ENCODE results near the gene POM121L2.
"Not testable (repeated sequence)": the region's sequence is repeated elsewhere in the genome, so short reads cannot be mapped to it uniquely, and the experiment has no call there.

Gene POM121L2

DNA sequence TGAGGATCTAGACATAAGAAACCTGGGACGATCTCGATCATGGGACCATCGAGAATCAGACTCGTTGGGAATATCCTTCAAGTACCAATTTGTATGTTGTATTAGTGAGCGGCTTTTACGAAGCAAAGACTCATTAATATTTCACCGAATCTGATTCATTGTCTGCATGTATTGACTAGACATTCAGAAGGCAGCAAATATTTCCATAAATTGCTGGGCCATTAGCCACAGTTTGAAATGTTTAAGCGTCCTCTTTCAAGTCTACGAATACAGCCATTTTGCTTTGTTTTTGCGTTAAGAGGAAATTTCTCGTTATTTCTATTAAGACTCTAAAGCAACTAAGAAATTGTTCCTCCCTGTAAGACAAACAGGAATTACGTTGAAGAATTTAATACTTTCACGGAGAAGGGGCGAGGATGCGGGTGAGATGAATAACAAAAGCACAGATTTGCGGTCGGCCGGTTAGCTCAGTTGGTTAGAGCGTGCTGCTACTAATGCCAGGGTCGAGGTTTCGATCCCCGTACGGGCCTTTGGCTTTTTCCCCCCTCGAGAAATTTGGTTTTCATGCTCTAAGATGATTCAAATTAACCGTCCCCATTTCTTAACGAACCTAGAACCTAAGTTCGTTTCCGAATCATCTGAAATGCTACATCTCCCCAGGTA lies 18.5 kb downstream of the POM121L2 start:
- DNase-seq (ENCODE audit: low spot score): no peak

DNA sequence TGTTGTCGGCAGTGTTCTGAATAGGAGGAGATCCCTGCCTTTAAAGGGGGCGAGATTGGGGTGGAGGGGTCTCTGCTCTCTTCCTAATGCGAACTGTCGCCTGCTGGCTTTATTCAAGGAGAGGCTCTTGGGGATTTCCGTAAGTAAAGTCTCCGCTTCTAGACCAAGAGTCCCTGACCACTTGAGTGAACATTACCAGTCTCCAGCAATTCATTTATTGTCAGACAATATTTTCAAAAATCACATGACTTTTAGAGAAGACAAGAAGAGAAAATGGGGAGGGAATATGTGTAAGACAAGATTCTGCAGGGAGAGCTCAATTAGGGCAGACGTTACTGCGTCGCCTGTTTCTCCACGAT lies 21.2 kb downstream of the POM121L2 start:
- no peak for DNase-seq (ENCODE audit: low spot score)

DNA sequence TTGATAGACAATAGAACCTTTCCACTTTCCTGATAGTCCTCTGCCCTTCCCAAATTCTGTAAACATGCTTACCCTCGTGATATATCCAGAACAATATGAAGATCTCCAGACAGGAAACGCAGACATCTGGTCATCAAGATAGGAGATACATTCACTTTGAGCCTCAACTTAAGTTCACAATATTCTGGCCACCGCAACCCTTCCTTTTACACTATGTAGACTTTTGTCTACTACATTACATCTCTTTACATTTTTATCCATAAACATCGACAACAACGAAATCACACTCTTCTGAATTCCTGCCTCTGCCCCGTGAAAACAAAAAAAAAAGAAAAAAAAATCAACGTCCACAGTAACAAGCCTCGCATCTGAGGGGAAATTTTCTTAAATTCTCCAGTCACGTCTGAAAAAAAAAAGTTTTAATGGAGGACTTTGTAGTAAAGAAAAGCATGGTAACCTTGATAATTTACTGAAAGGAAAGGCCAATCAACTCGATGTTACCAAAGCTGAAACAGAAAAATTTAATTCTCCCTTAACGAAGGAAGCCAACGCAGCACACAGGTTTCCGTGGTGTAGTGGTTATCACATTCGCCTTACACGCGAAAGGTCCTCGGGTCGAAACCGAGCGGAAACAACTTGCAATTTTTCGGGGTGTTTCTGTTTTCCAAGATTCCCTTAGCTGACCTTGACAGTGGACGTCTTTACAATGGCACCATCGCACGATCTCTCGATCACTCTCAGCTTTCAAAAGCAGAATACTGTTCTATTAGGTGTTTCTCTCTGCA lies 21.8 kb downstream of the POM121L2 start:
- no peak for DNase-seq (ENCODE audit: low spot score)

DNA sequence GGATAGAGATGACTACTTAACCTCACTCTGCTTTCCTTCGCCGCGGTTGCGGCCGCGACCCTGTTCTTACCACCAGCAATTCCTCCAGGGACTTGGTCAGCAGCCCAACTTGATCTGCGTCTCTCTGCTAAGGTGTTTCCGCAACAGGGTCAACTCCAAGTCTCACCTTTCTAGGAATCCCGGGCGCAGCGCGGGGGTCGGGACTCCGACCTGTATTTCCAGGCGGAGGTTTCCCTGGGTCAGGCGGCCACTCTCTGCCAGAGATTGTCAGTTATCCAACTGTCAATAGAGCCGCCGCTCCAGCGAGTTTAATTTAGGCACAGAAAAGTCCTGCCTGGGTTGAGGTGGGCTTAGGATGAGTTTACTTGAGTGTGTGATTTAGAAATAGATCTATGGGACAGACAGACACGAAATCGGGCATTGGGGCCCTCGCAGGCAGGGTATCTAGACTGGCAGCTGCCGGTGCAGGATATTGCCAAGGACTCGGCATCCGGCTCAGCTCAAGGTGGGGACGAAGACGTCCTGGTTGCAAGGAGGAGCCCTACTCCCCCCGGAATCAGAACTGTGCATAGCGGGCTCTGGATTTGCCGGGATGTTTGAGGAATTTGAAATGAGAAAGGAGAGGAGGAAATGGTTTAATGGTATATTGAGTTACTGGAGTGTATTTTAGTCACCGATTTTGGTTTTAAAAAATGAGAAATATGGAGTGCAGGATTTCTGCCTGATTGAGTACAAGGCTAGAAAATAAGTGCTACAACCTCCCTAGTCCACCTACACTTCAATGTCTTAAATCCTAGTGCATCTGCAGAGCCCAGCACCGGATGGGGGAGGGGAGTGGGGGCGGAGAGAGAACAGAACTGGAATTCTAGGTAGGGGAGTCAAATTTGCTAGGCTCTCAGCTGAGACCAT lies 23.7 kb downstream of the POM121L2 start:
- no peak for DNase-seq (ENCODE audit: low spot score)

DNA sequence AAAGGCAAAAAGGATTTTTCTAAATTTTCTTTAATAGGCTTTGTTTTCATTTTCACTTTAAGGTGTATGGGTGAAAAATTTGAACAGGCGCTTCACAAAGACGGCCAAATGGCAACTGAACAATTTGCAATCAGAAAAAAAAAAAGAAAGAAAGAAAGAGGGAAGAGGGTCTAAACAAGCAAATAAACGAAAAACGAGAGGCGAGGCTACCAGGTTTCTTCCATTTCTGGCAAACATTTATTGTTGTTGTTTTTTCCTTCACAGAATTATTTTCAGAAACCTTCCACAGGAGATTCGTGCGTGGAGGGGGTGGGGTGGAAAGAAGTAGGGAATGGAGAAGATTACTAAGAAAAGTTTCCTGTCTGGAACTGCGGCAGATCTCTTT lies 24.3 kb downstream of the POM121L2 start:
- DNase-seq (ENCODE audit: low spot score): no peak

DNA sequence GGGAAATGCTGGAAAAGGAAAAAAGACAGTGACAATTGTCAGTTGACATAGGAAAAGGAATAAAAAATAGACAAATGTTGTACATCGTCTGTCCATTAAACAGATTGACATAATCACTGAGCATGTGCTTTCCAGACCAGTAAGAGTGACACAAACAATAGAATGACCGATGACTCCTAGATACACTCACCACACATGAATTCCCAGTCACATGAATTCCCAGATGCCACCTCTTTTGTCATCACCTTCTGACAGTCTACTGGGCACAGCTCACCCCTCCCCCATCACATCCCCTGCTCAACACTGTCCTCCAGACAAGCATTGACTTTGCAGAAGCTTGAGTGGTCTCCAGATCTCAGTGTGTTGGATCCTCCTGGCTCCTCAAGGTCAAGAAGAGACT lies 25.9 kb downstream of the POM121L2 start:
- DNase-seq (ENCODE audit: low spot score): no peak

DNA sequence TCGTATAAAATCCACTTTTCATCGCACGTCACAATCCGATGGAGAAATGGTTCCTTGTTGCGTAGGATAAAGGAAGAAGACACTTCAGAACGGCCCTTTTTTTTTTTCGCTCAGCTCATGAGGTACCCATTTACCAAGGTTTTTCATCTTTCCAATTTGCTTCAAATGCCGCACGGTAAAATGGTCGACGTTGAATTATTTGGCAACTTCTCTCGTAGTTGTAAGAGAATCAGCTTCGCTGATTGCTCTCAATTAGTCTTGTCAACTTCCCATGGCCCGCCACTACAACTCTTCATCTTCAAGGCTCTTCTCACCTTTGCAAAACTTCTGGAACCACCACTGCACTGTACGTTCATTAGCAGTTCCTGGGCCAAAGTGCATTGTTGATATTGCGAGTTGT lies 28.8 kb downstream of the POM121L2 start:
- DNase-seq (ENCODE audit: low spot score): no peak

DNA sequence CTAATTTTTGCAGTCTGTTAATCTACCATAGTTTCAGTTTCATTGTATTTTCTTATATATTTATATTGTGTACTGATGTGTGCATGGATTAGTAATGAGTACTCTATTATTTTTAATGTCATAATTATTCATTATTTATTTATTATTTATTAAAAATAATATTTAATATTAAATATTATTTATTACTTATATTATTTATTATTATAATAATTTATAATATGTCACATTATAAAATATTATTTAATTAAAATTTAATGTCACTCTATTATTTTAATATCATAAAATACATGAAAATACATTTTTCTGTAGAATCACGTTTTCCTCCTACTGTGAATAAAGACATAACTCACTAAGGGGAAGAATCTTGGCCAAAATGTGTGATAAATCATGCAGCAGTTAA lies 30.5 kb downstream of the POM121L2 start:
- no peak for DNase-seq (ENCODE audit: low spot score)

DNA sequence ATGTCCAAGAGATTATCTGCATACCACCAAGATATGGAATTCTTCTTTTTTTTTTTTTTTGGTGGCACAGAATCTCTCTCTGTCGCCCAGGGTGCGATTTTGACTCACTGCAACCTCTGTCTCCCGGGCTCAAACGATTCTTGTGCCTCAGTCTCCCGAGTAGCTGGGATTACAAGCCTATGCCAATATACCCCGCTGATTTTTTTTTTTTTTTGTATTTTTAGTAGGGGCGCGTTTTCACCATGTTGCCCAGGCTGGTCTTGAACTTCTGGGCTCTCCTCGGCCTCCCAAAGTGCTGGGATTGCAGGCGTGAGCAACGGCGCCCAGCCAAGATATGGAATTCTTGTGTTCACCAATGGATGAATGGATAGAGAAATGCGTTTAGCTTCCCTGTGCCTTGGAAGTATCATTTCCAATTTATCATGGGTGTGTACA lies 31.0 kb downstream of the POM121L2 start:
- DNase-seq (ENCODE audit: low spot score): no peak

DNA sequence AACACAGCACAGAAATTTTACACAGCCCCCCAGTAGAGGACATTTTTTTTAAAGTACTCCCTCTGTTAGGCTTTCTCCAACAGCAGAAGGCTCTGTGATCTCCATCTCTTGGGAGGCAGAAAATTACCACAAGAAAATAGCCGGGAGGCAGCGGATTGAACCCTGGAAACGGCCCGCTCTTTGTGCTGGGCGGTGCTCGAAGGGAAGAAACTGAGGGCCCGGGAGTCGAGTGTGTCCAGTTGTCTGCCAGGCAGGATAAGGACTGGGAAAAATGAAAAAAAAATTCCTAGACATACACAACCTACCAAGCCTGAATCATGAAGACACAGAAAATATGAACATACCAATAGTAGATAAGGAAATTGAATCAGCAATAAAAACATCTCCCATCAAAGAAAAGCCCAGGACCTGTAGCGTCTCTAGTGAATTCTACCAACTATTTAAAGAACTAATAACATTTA lies 31.5 kb downstream of the POM121L2 start:
- no peak for DNase-seq (ENCODE audit: low spot score)

DNA sequence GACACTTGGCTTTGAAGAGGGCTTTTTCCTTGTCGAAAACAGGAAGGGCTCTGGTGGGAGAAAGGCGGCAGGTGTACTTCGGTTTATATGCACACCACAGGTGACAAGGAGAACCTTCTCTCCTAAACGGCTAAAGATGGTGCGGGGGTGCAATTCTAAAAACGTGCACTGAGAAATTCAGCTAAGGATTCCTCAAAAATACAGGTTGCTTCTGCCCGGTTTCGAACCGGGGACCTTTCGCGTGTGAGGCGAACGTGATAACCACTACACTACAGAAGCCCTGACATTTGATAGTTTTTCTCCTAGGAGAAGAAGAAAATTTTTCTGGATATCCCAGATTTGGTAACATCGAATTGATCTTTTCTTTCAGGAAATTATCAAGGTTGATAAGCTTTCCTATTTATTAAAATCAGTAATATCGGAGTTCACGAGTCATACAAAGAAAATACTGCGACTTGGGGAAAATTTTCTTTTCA lies 32.0 kb downstream of the POM121L2 start:
- peak; percentile 50 for DNase-seq (ENCODE audit: low spot score)

DNA sequence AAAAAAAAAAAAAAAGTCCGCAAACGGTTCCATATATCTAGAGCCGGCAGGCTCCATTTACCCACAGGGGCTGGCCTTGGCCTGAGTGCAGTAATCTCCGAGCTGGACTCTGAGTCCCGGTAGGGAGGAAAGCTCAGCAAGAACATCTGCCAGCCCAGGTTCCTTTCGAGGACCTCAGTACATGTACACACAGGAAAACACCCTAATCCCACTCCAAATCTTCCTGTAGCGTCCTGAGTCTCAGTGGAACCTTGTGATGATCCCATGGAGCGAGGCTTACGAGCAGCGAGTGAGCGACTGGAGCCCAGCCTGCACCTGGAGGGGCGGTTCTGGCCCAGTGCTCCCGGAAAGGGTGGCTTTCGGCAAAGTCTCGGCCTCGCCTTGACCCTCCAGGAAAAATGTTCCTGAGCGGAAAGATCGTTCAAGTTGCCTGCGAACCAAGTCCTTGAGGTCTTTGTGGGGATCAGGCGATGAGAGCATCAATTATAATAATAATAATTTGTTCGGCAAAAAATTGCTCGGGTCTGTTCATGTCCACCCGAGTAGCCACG lies 32.5 kb downstream of the POM121L2 start:
- no peak for DNase-seq (ENCODE audit: low spot score)

DNA sequence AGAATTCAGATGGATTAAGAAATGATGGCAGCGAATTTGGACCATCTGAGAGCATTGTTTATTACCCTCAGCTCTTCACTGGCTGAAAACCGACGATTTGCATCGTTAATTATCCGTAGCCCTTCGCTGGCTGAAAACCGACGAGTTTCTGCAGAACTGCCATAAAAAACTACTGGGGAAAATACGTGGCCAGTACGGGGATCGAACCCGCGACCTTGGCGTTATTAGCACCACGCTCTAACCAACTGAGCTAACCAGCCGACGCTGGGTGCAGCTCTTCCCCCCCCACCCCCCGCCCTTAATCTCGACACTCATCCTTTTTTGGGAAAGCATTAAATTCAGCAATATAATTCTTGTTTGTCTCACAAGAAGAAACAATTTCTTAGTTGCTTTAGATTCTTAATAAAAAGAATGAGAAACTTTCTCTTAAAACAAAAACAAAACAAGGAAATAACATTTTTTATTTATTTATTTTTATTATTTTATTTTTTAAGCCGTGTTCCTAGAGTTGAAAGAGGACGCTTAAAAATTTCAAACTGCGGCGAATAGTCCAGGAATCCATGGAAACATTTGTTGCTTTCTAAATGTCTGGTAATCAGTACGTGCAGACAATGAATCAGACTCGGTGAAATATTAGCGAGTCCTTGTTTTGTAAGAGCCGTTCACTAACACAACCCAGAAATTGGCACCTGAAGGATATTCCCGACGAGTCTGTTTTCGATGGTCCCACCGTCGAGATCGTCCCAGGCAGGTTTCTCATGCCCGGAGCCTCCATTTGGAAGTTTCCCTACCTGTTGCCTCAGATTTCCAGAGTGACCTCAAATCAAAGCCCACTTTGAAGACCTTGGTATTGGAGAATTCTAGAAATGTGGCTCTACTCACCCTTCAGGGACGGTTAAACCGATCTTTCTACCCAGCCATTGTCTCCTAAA lies 36.8 kb downstream of the POM121L2 start:
- DNase-seq (ENCODE audit: low spot score): no peak

DNA sequence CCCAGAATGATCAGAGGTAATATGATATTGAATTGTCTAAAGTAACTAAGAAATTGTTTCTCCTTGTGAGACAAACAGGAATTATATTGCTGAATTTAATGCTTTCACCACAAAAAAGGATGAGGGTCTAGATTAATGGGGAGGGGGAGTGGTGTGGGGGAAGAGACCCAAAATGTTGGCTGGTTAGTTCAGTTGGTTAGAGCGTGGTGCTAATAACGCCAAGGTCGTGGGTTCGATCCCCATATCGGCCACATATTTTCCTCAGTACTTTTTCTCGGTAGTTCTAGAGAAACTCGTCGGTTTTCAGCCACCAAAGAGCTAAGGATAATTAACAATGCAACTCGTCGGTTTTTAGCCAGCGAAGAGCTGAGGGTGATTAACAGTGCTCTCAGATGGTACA lies 38.3 kb downstream of the POM121L2 start:
- no peak for DNase-seq (ENCODE audit: low spot score)

DNA sequence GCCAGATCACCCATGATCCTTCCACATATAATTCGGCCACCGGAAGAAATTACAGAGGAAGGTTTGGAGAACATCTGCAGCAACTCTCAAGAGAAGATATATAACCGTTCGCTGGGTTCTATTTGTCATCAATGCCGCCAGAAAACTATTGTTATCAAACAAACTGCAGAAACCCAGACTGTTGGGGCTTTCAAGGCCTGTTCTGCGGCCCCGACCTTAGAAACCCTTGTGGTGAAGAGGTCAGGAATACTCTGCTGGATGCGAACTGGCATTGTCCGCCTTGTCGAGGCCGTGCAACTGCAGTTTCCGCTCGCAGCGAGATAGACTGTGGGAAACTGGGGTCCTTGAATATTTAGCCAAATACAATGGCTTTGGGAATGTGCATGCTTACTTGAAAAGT lies 43.3 kb downstream of the POM121L2 start:
- no peak for DNase-seq (ENCODE audit: low spot score)

DNA sequence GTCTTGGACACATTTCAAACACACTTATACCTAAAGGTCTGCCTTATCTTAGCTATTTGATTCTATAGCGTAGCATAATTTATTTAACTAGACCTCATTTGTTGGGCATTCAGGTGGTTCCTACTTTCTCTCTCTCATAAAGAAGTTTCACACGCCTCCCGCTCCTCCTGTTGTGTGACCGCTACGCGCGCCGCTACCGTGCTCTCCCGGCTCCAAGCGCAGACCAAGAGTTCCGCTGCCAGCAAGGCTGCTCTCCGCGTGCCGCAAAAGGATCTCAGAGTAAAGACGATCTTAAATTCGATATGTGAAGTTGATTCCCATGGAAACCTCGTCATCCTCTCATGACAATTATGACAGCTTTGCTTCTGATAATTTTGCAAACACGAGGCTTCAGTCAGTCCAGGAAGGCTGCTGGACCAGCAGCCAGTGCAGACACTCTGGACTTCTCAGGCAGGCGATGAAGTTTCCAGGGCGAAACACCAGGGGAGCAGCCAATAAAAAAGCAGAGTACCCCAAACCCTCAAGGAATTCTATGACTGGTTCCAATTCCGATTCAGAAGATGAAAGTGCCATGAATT lies 44.1 kb downstream of the POM121L2 start:
- no peak for DNase-seq (ENCODE audit: low spot score)

DNA sequence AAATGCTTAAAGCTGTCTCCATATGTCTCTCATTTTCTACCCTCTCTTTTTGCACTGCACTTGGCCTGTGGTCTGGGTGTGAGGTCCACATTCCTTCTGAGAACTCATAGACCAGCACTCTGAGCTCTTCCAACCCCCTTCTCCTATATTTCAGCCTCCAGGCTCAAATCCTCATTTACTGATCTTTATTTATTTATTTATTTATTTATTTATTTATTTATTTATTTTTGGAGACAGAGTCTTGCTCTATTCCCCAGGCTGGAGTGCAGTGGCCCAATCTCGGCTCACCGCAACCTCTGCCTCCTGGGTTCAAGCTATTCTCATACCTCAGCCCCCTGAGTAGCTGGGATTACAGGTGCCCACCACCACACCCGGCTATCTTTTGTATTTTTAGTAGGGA lies 45.1 kb downstream of the POM121L2 start:
- not testable (repeated sequence) for DNase-seq (ENCODE audit: low spot score)

DNA sequence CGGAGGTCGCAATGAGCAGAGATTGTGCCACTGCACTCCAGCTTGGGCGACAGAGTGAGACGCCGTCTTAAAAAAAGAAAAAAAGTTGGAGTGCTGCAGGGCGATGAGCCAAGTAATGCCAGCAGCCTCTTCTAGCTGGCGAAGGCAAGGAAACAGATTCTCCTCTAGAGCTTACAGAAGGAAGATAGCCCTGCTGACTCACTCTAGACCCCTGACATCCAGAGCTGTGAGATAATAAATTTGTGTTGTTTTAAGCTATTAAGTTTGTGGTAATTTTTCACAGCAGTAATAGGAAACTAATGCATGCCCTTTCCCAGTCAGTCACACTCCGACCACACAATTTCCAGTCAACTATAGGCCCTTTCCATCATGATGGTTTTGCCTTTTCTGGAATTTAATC lies 48.2 kb downstream of the POM121L2 start:
- no peak for DNase-seq (ENCODE audit: low spot score)

DNA sequence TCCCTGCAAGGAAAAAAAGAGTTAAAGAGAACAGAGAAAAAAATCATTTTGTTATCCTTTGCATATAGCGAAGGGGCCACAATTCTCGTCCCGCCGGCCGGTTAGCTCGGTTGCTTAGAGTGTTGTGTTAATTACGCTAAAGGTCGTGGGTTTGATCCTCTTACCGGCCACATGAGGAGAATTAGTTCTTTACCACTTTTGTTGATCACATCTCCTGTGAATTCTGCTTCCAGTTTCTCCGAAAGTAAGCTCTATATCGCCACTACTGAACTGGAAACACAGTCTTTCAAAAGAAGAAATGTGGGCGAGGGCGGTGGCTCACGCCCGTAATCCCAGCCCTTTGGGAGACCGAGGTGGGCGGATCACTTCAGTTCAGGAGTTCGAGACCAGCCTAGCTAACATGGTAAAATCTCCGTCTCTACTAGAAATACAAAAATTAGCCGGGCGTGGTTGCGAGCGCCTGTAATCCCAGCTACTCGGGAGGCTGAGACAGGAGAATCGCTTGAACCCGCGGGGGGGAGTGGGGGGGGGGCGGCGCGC lies 51.2 kb downstream of the POM121L2 start:
- no peak for DNase-seq (ENCODE audit: low spot score)

DNA sequence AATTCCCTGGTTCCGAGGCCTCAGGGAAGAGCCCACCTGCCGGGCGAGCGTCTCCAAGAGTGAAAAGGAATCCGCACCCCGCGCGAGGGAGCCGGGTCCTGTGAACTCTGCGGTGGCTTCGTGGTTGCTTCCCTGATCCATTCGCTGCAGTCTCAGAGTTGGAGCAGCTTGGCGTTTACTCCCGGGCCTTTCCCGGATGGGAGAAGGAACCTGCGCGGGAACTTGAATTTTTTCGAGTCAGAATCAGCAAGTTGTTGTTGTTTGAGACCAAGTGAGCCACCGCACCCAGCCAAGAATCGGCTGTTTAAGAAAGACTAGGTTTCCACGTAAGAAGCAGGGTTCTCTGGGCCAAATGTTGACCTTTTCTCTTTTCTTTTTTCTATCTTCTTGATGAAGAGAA lies 51.7 kb downstream of the POM121L2 start:
- DNase-seq (ENCODE audit: low spot score): no peak

Data from AG08395 (cell line).